HG02885 (cell line): ENCODE data around the gene ANAPC4.

Experiments used
- ATAC-seq: cut with Tn5 transposase; IDR thresholded peaks from one replicate; pipeline ENCODE4 v1.9.1; 2021; ENCODE audit warnings: mild to moderate bottlenecking; ENCODE audit not compliant: unreplicated experiment, poor library complexity

Gene ANAPC4

DNA sequence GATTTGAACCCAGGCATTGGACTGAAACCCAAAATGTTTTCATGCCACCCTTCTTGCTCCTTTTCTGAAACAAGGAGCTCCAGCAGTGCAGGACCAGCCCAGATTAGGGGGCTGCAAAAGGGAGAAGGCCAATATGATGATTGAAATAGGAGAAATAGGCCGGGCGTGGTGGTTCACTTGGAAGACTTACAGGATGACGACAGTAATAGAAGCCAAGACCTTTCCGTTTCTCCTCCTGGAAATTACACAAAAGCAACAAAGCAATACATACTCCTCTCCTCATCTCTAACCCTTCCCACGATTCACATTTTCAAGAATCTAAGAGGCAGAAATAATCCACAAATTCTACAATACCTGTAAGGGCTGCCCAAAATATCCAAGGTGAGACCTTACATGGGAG, 90.8 kb downstream of the ANAPC4 start:
- ATAC-seq: no peak
